Nasal cavity respiratory epithelium epithelial cell of viscerocranial mucosa (primary cell): Measurements from ENCODE around the gene KLF2. TPM values are rescaled to one million over a fixed set of nuclear protein-coding genes. Genes with fewer than 3 reads are reported as not detected.

Experiments
- total RNA-seq: library from RNA; depleted of rRNA; stranded (reverse); fragments of >200 nt; gene quantifications from 2 replicates; pipeline ENCODE4 v1.2.3, GENCODE V29; 2014

The KLF2 gene
- 0.28 and 0.68 TPM in 2 replicates for total RNA-seq

DNA sequence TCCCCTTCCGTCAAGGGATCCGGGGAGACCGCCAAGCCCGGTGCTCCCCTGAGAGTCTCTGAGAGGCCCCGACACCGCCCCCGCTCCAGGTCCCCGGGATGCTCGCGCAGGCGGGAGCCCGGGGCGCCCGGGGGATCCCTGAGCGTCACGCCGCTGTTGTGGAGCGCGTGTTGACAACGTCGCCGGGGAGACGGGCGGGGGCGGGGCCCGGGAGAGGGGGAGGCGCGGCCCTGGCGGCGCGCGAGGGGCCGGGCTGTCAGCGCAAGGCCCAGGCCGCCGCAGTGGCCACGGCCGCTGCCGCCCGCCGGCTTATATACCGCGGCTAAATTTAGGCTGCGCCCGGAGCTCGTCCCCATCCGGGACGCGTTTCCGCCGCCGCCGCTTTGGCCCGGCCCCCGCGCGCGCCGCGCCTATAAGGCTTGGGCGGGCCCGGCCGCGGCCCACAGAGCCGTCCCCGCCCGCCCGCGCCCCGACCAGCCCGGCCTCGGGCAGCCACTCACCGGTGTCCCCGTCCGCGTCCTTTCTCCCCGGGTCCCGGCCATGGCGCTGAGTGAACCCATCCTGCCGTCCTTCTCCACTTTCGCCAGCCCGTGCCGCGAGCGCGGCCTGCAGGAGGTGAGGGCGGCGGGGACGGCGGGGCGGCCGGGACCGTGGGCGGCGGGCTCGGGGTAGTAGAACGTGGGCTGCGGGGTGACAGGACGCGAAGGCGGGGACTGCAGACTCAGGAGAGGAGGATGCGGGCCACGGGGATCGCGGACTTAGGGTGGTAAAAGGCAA lies at the start of gene KLF2:
TSS of gene KLF2 (plus strand) at position 443 of the 777 bp plus-strand sequence. CDS start at position 541, 98 bp downstream.

Other genes starting within 250 kb of the KLF2 start
- 480 and 584 TPM in 2 replicates for gene TPM4, start 248.3 kb upstream of the KLF2 start, total RNA-seq
- gene RAB8A, start 212.9 kb upstream of the KLF2 start, total RNA-seq: 67.3 and 91.3 TPM in 2 replicates
- gene HSH2D, start 181.1 kb upstream of the KLF2 start, total RNA-seq: 0.34 and 0.43 TPM in 2 replicates
- gene CIB3, start 151.3 kb upstream of the KLF2 start, total RNA-seq: not detected in 2 replicates
- 64.6 and 102 TPM in 2 replicates for gene FAM32A, start 139.4 kb upstream of the KLF2 start, total RNA-seq
- gene AP1M1, start 126.9 kb upstream of the KLF2 start, total RNA-seq: 23.9 and 54.2 TPM in 2 replicates
- gene EPS15L1, start 147.1 kb downstream of the KLF2 start, total RNA-seq: 11.3 and 20.2 TPM in 2 replicates
- gene CALR3, start 171.3 kb downstream of the KLF2 start, total RNA-seq: under 0.01 and 0.07 TPM in 2 replicates
- gene C19orf44, start 171.6 kb downstream of the KLF2 start, total RNA-seq: 1.0 and 2.1 TPM in 2 replicates
- 4.8 and 14.4 TPM in 2 replicates for gene CHERP, start 217.6 kb downstream of the KLF2 start, total RNA-seq
- gene SLC35E1, start 247.6 kb downstream of the KLF2 start, total RNA-seq: 43.7 and 48.1 TPM in 2 replicates